MM.1S (cell line): Measurements from ENCODE around the gene MDK.
A peak's percentile ranks its signal among the peaks of the same experiment; 100 is the strongest.

ENCODE experiments used
- DNase-seq: peaks from one replicate; pipeline ENCODE4 v3.0.0-alpha.2; 2015
- H2AFZ ChIP-seq: fragments of 300-600 bp; sonication (generic); 2 replicates; pipeline ENCODE4 v1.6.0; 2016; ENCODE audit warnings: antibody characterized with exemption, low read length
- H3F3A ChIP-seq: fragments of 300-600 bp; sonication (generic); 2 replicates; pipeline ENCODE4 v1.6.1; 2016; ENCODE audit warnings: mild to moderate bottlenecking, antibody characterized with exemption, low read length, moderate library complexity, mixed read lengths; ENCODE audit not compliant: insufficient read depth
- H3K27ac ChIP-seq: fragments of 300-600 bp; sonication (generic); 2 replicates; pipeline ENCODE4 v1.5.1; 2016; ENCODE audit warnings: mild to moderate bottlenecking, low read length
- H3K27me3 ChIP-seq: fragments of 300-600 bp; sonication (generic); replicated peaks from 2 replicates; pipeline ENCODE4 v1.6.0; 2016; ENCODE audit warnings: low read length; ENCODE audit not compliant: insufficient read depth
- H3K36me3 ChIP-seq: fragments of 300-600 bp; sonication (generic); replicated peaks from 2 replicates; pipeline ENCODE4 v1.6.1; 2016; ENCODE audit warnings: mild to moderate bottlenecking, low read length, mixed read lengths; ENCODE audit not compliant: insufficient read depth
- H3K4me1 ChIP-seq: fragments of 300-600 bp; sonication (generic); 2 replicates; pipeline ENCODE4 v1.6.1; 2016; ENCODE audit warnings: low read length, mixed read lengths
- H3K4me2 ChIP-seq: fragments of 300-600 bp; sonication (generic); 2 replicates; pipeline ENCODE4 v1.6.0; 2016; ENCODE audit warnings: low read depth, low read length
- H3K4me3 ChIP-seq: fragments of 300-600 bp; sonication (generic); 2 replicates; pipeline ENCODE4 v1.5.1; 2016; ENCODE audit warnings: low read length, mixed read lengths
- H3K79me2 ChIP-seq: fragments of 300-600 bp; sonication (generic); 2 replicates; pipeline ENCODE4 v1.6.1; 2016; ENCODE audit warnings: mixed run types, low read length, mixed read lengths
- H3K9ac ChIP-seq: fragments of 300-600 bp; sonication (generic); 2 replicates; pipeline ENCODE4 v1.6.1; 2016; ENCODE audit warnings: low read length, mixed read lengths
- H3K9me2 ChIP-seq: fragments of 300-600 bp; sonication (generic); replicated peaks from 2 replicates; pipeline ENCODE4 v1.6.1; 2016; ENCODE audit warnings: mild to moderate bottlenecking, low read length, mixed read lengths; ENCODE audit not compliant: insufficient read depth
- H3K9me3 ChIP-seq: fragments of 300-600 bp; sonication (generic); replicated peaks from 2 replicates; pipeline ENCODE4 v1.6.1; 2016; ENCODE audit warnings: mild to moderate bottlenecking, low read length, mixed read lengths; ENCODE audit not compliant: insufficient read depth
- H4K20me1 ChIP-seq: fragments of 300-600 bp; sonication (generic); 2 replicates; pipeline ENCODE4 v1.6.1; 2016; ENCODE audit warnings: mild to moderate bottlenecking, low read length, moderate library complexity, mixed read lengths; ENCODE audit not compliant: insufficient read depth
- EZH2 ChIP-seq: fragments of 300-600 bp; sonication (generic); optimal IDR thresholded peaks from 2 replicates; pipeline ENCODE3; 2017; ENCODE audit warnings: low read depth, mild to moderate bottlenecking, antibody characterized with exemption, low read length, mixed read lengths
- EZH2phosphoT487 ChIP-seq: fragments of 300-600 bp; sonication (generic); IDR thresholded peaks from 2 replicates; pipeline ENCODE4 v1.6.1; 2018; ENCODE audit warnings: antibody characterized with exemption, low read length
- TF ChIP-seq, protein P1 (sequence below): fragments of 300-600 bp; sonication (generic); IDR thresholded peaks from 2 replicates; pipeline ENCODE4 v1.5.1; 2016; ENCODE audit warnings: antibody characterized with exemption, low read length, mixed read lengths

Gene MDK

DNA sequence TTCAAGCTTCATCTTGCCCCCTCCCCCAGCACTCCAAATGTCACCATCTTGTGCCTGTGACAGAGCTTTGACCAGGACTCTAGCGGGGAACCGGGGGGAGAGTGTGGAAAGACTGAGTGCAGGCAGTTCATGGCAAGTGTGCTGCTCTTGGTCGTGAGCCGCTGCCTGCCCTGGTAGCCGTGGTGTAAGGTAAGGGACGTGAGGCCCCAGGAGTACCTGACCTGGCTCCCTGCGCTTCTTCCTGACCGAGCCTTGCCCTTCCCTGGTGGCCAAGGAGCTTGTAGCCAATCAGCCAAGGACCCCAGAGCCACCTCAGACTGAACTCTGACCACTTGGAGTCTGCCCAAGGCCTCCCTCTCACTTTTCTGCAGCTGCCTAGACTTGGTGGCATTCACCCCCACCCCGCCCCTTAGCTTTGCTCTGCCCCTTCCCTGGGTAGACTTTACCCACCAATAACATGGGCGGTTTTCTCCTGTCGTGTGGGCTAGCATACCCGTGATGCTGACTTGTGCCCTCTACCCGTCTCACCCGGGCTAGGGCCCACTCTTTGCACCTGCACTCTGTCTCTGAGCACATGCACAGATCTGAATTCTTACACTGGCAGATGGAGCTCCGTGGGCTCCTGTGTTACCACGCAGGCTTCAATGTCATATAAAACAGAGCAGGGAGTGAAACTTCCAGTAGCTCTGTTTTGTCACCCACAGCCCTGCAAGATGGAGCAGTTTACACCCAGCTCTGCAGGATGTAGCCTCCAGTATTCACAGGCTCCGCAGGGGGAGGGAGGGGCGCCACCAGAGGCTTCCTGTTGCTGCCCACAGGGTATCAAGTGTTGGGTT lies 32.7 kb upstream of the MDK start:
- H3K36me3 ChIP-seq: no peaks in the 10 kb centered on the region
- DNase-seq: peak; percentile 30
- H2AFZ ChIP-seq: no peak overlapping the region
- peaks cover 13% of the 10 kb centered on the region for H3K4me1 ChIP-seq
- H3K4me2 ChIP-seq: peak overlapping the region; percentile 98
- H3K27me3 ChIP-seq: peaks cover 16% of the 10 kb centered on the region
- H3K9ac ChIP-seq: peak overlapping the region; percentile 78; the same call in 1 of the 2 replicates
- TF ChIP-seq, protein P1, sequence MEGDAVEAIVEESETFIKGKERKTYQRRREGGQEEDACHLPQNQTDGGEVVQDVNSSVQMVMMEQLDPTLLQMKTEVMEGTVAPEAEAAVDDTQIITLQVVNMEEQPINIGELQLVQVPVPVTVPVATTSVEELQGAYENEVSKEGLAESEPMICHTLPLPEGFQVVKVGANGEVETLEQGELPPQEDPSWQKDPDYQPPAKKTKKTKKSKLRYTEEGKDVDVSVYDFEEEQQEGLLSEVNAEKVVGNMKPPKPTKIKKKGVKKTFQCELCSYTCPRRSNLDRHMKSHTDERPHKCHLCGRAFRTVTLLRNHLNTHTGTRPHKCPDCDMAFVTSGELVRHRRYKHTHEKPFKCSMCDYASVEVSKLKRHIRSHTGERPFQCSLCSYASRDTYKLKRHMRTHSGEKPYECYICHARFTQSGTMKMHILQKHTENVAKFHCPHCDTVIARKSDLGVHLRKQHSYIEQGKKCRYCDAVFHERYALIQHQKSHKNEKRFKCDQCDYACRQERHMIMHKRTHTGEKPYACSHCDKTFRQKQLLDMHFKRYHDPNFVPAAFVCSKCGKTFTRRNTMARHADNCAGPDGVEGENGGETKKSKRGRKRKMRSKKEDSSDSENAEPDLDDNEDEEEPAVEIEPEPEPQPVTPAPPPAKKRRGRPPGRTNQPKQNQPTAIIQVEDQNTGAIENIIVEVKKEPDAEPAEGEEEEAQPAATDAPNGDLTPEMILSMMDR: no peak
- no peak for TF ChIP-seq EZH2
- TF ChIP-seq EZH2phosphoT487: no peak
- no peaks in the 10 kb centered on the region for H3K9me2 ChIP-seq
- no peak overlapping the region for H3K27ac ChIP-seq
- no peaks in the 10 kb centered on the region for H3F3A ChIP-seq
- no peaks in the 10 kb centered on the region for H3K9me3 ChIP-seq
- no peaks in the 10 kb centered on the region for H4K20me1 ChIP-seq
- peaks cover 54% of the 10 kb centered on the region for H3K79me2 ChIP-seq
- peak overlapping the region; percentile 97 for H3K4me3 ChIP-seq

DNA sequence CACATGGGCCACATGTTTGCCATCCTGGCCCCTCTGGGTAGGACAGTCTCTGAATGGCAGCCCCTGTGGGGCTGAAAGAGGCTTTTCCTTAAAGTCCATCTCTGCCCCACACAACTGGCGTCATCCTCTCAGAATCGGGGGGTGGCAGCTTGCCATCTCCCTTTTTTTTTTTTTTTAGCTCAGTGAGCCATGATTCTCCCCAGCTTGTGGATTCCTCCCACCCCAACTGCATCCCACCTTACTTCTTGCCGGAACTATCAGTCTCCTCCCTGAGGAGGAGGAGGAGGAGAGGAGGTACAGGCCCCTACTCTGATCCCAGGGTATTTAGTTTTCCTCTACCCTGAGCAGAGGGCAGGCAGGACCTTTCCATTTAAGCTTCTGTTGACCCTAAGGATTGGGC lies 30.8 kb upstream of the MDK start:
- H3K9ac ChIP-seq: no peak overlapping the region
- H3K4me2 ChIP-seq: no peak overlapping the region
- no peak overlapping the region for H2AFZ ChIP-seq
- H3K9me3 ChIP-seq: no peaks in the 10 kb centered on the region
- H3K79me2 ChIP-seq: peaks cover 64% of the 10 kb centered on the region
- no peak overlapping the region for H3K27ac ChIP-seq
- H3K36me3 ChIP-seq: no peaks in the 10 kb centered on the region
- H3K27me3 ChIP-seq: peaks cover 8% of the 10 kb centered on the region; the same call in 1 of the 2 replicates
- DNase-seq: no peak
- no peaks in the 10 kb centered on the region for H4K20me1 ChIP-seq
- H3K4me1 ChIP-seq: peaks cover 13% of the 10 kb centered on the region
- H3K9me2 ChIP-seq: no peaks in the 10 kb centered on the region
- H3K4me3 ChIP-seq: no peak overlapping the region
- TF ChIP-seq EZH2phosphoT487: no peak
- H3F3A ChIP-seq: no peaks in the 10 kb centered on the region

DNA sequence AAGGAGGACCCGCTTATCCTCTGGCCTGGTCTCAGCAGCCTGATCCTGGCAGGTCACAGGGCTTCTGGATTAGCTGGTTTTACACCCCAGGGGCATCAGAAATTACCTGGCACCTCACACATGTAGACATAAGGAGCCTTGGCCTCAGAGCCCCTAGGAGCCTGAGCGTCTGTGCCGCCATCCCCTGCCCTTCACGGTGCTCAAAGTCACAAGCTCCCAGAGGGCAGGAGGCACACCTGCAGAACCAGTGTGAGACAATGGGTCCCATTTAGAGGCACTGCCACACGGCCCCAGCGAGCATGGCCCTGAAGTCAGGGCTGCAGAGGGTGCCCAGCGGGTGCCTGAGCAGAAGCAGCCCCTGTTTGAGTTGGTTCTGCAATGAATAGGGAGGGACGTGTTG lies 30.3 kb upstream of the MDK start:
- peaks cover 13% of the 10 kb centered on the region for H3K4me1 ChIP-seq
- H3K27ac ChIP-seq: no peak overlapping the region
- DNase-seq: no peak
- no peak overlapping the region for H3K9ac ChIP-seq
- peaks cover 7% of the 10 kb centered on the region; the same call in 1 of the 2 replicates for H3K27me3 ChIP-seq
- H3K9me2 ChIP-seq: no peaks in the 10 kb centered on the region
- H3K79me2 ChIP-seq: peaks cover 64% of the 10 kb centered on the region
- no peaks in the 10 kb centered on the region for H3K36me3 ChIP-seq
- no peaks in the 10 kb centered on the region for H4K20me1 ChIP-seq
- no peak overlapping the region for H3K4me2 ChIP-seq
- H3F3A ChIP-seq: no peaks in the 10 kb centered on the region
- H2AFZ ChIP-seq: no peak overlapping the region
- H3K4me3 ChIP-seq: no peak overlapping the region
- no peak for TF ChIP-seq EZH2phosphoT487
- TF ChIP-seq EZH2: no peak
- TF ChIP-seq, protein P1: no peak
- H3K9me3 ChIP-seq: no peaks in the 10 kb centered on the region

DNA sequence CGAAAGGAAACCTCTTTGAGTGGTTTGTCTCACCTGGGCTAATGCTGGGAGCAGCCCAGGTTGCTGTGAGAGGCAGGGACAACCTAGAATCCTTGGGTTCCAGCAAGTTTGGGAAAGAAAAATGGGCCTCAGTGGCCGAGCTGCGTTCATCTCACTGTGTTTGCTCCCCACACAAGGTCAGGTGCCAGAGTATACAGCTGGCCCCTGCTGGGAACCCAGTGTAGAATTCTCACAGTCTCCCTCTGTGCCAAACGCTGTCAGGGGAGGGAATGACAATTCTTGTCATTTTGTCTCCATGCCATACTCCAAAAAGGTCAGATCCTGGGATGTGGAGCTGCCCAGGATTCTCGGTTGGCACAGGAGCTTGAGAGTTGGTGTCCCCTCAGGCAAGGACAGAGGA lies 29.9 kb upstream of the MDK start:
- Histone ChIP-seq H3K4me1 (peaks cover 13% of the 10 kb centered on the region), H3K4me2 (no peak overlapping the region), H3K4me3 (no peak overlapping the region), H3K9me2 (no peaks in the 10 kb centered on the region), H2AFZ (no peak overlapping the region), H3K9ac (no peak overlapping the region), H3F3A (no peaks in the 10 kb centered on the region), H3K9me3 (no peaks in the 10 kb centered on the region), H3K36me3 (no peaks in the 10 kb centered on the region), H4K20me1 (no peaks in the 10 kb centered on the region), H3K27ac (no peak overlapping the region), H3K79me2 (peaks cover 68% of the 10 kb centered on the region), H3K27me3 (0 out of 2 replicates have a peak, but pooled peaks cover 3% of the 10 kb centered on the region)
- no peak for DNase-seq
- TF ChIP-seq EZH2phosphoT487 (no peak), EZH2 (no peak)
- TF ChIP-seq, protein P1: no peak
